GM21515 (cell line): ENCODE results near the gene PARP12.

Source experiments
- ATAC-seq: cut with Tn5 transposase; IDR thresholded peaks from one replicate; pipeline ENCODE4 v1.9.1; 2021; ENCODE audit not compliant: unreplicated experiment

Gene PARP12

DNA sequence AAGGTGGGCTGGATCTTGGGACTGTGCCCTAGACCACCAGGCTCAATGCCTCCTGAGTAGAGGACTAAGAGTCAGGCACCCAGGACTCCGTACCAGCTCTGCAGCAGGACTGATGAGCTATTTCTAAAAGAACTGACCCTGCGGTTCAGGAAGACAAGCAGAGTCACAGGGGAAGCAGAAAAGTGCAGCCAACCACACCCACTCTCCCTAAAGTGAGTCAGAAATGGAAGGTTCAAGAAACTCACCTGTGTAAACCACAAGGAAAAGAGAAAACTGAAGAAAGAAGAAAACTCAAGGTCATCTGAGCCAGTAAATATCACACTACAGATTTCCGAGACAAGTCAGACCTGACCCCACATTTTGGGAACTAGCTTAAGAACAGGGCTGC, 2.5 kb downstream of the PARP12 start:
- ATAC-seq: no peak

DNA sequence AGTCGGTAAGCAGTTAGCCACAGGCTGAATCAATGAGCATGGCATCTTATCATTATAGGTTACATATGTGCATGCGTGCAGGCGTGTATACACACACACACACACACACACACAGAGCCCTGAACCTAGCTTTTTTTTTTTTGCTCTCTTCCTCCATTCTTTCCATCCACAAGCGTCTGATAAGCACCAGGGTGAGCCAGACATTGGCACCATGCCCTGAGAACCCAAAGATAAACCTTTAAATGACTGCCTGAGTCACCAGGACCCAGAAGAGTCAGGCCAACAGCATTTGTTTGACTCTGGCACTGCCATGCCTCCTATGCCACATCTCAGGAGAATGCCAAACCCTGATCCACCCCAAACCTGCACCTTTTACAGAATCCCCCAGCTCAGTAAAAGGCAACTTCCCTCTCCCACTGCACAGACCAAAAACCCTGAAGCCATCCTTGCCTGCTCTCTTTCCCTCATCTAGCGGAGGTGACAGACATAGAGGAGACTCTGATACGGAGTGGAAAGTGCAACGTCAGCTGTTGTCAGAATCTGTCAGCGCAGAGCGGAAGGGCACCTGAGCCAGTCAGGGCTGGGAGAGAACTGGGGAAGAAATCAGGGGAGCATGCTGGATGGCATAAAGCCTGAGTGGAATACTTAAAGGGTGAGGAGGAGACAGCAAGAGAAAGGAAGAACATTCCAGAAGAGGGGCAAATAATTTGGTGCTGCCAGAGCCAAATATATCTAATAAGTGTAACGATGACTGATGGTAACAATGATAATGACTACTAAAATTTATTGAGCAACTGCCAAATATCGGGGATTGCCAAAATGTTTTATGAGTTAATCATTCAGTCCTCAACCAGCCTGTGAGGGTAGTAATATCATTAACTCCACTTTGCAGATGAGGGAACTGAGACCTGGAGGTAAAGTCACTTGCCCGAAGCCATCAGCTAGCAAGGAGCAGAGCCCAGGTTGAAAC, 3.2 kb downstream of the PARP12 start:
- ATAC-seq: no peak

DNA sequence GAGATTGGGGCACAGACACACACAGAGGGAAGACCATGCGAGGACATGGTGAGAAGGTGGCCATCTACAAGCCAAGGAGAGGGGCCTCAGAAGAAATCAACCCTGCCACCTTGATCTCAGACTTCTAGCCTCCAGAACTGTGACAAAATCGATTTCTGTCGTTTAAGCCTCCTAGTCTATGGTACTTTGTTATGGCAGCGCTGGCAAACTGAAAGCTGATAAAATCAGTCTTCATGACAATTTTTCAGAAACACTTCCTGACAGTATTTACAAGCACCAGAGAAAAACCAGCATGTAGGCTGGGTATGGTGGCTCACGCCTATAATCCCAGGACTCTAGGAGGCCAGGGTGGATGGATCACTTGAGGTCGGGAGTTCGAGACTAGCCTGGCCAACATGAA, 4.2 kb downstream of the PARP12 start:
- no peak for ATAC-seq

DNA sequence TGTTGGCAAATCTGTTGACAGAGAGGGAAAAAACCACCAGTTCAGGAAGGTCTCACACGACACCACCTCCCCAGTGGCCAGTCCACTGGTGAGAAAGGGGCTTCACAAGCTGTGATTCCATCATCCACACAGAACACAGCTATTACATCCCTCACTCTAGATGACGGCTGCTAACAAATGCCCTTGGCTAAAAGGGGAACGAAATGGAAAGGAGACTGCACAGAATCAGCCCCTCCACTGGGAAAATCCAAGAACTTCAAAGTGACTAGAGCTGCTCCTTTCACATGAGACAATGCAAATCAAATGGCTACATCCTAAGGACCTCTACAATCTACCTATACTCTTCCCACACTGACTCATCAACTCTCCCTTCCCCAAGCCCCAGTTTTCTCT, 5.6 kb downstream of the PARP12 start:
- ATAC-seq: no peak

DNA sequence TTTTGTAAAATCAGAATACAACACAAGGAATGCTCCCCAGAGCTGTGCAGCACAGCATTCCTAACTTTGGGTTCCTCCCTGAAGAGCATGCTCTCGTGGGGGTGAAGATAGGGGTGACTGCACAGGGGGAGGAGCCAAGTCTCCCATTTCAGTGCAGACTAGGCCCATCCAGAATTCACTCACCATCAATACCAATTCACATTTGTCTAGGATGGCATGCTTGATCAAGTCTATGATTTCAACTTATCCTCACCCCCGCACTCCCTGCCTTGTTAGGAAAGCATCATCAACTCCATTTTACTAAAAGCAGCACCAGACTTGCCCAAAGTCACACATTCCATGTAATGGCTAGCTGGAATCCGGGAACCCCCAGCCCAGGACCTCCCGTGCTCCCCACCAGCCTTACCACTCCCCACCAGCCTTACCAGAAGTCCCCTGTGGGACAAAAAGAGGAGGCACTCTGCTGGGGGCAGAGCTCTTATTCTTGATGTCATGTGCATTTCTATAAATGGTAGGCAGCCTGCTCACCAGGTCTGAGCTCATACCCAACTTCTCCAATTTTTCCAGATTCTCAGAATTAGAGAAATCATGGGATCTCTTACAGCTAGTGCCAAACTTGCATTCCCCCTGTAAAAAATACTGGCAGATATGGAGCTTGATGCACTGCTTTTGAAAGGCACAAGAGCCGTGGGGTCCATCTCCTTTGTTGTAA, 6.2 kb downstream of the PARP12 start:
- ATAC-seq: no peak

DNA sequence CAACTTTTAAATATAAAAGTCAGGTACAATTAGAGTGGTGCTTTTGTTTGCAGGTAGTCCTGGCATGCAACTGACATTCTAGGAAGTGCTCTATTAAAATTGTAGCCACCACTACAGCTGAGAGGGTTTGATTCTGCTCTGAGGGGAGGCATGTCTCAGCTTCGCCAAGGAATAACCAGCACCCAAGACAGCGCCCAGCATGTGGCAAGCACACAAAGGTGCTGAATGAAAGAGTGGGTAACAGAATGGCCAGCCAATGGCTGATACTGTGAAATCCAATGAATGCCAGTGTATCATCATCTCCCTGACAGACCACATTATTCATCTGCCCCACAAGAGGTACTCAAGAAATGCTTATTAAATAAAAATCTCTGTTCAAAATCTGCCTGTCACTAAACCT, 6.9 kb downstream of the PARP12 start:
- no peak for ATAC-seq

DNA sequence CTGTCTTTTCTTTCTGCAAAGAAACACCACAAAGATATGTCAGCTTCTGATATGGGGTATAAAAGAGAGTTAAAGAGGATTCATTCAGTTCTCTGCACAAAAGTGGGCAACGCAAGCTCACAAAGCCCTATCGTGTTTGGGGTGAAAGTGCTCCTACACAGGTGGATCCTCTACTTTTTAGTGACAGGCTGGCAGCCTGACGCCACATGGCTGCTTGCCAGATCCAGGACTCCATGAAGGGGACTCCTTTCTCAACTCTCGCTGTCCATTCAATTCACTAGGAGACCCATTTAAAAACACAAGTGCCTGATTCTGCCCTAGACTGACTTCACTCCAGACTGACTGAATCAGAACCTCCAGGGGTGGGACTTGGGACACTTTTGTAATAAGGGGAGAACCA, 8.0 kb downstream of the PARP12 start:
- ATAC-seq: no peak

DNA sequence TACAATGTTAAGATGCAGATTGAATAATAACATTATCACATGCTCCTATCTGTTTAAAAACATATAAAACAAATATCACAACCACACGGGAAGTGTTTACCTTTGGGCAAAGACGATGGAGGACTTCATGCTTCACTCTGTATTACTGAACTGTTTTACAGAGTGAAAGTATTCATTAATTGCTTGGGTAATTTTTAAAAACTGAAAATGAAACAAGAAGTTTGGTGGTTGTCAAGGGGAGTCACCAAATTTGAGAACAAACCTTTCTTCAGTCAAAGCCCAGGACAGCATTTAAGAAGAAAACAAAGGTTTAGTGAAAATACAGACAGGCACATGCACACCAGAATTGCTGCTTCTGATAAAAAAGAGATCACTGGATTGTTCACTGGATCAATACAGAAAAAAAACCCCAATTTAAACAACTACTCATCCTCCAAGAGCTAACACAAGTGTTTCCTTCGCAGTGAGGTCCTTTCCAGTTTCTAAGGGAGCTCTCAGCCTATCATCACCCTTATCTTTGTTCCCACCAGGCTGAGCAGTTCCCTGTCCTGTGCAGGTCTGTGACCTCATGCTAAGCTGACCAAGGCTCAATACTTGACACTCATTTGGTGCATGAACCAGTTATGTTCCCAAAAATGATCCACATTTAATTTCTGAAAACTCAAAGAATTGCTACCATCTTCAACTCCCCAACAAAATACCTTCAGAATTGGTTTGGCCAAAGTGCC, 8.8 kb downstream of the PARP12 start:
- peak; percentile 95 for ATAC-seq

DNA sequence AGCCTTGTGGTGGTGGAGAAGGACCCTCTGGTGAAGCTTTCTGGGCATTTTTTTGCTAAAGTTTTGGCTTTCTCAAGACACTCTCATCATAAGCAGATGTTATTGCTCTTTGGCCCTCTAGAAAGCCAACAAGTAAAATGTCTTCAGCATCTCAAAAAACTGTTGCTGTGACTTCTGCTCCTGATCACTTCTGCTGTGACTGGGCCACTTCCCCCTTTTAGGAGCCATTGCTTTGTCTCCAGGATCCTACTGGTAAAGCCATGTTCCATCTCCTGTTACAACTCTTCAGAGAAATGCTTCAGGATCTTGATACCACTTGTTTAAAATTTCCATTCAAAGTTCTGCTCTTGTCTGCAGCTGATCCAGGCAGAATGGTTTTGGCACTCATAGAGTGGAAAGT, 10.9 kb downstream of the PARP12 start:
- no peak for ATAC-seq

DNA sequence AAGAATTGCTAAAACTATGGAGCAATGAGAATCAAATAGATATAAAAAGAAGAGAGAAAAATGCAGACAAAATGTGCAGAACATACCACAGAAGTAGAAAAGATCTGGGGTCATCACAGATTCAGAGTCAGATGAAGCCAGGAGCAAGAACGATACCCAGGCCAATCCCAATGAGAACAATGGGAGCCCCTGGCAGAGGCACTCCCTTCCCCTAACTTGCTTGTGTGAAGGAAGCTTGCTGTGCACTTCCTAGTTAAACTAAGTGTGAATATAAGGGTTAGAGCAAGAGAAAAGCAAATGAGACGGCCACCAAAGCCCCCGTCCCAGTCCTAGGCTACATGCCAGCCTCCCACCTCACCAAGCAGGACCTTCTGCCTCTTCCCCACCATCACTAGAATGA, 12.7 kb downstream of the PARP12 start:
- no peak for ATAC-seq

DNA sequence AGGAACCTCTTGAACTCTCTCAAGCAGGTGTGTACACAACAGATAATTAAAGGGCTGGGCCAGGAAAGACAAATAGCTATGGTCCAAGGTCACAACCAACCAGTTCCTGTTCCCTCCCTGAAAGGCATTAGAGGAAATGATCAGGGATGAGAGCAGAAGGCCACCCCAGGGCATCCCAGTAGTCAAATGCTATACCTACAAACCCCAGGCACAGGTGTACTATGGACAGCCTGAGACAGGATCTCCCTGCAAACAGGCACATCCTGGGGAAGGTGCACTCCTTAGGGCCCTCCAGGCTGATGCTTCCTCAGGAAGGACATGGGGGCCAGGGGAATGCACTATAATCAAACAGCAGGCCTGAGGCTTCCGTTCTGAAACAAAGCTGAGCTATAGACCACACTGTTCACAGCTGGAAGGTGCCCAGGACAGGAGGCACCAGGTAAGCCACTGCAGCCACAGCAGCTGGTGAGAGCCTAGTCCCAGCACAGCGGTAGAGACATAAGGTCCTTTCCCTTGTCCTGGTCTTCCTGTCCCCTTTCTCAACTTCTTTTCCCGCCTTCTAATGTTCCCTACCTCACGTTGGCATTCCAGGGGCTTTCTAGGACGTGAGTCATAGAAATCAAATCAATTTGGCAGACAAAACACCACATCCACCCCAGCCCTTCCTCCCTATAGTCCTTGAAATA, 13.3 kb downstream of the PARP12 start:
- no peak for ATAC-seq

DNA sequence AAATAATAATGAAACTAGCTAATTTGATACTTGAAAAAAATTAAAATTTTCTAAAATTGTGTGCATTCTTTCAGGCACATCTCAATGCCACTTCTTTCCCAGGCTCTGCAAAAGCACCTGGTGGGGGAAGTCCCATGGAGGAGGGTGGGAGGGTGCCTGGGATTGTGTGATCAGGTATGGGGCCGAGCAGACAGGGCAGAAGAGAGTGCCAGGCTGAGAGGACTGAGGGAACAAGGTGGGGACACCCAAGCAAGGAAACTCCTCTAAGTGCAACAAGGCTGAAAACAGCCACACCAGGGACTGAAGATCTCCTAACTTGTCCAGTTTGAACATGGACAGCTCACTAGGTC, 13.8 kb downstream of the PARP12 start:
- no peak for ATAC-seq

DNA sequence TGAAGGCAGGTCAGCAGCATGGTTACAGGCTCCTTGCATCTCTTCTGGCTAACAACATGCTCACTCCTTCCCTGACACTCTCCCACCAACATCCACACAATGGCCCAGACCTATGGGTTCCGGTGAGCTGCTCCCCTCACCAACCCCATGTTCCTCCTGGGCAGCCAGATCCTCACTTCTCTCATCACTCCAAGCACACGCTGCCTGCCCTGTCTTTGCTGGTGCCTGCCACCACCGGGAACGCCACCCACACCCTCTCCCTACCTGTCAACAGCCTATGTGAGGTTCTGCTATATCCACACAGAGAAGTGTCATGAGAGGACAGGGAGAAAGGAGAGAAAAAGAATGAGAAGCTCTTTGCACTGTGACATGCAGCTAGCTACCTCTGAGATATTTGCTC, 14.6 kb downstream of the PARP12 start:
- ATAC-seq: no peak

DNA sequence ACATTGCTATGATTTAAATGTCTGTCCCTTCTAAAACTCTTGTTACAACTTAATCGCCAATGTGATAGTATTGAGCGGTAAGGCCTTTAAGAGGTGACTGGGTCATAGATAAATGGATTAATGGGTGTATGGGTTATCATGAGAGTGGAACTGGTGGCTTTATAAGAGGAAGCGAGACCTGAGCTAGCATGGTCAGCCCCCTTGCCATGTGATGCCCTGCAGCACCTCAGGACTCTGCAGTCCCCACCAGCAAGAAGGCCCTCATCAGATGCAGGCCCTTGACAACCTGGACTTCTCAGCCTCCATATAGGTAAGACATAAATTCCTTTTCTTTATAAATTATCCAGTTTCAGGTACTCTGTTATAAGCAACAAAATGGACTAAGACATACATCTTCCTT, 15.6 kb downstream of the PARP12 start:
- no peak for ATAC-seq

DNA sequence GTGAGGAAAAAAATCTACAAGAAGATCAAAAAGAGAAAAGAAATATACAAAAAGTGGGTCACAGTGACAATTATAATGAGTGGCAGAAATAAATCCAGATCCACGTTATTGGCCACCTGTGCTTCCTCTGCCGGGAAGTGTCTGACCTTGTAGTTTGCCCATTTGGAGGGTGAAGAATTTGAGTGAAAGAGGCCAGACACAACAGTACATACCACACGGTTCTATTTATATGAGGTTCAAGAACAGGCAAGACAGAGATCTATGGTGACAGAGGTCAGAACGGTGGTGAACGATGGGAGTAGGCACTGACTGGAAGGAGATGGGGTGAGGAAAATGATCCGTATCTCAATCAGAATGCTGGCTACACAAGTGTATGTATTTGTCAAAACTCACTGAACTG, 17.1 kb downstream of the PARP12 start:
- no peak for ATAC-seq

DNA sequence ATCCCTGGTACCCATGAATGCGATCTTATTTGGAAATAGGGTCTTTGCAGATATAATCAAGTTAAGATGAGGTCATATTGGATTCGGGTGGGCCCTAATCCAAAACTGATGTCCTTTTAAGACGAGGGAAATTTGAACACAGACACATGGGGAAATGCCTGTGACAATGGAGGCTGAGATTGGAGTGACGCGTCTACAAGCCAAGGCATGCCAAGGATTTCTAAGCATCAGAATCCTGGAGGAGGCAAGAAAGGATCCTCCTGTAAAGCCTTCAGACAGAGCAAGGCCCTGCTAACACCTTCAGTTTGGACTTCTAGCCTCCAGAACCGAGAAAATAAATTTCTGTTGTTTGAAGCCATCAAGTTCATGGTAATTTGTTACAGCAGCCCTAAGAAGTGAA, 18.5 kb downstream of the PARP12 start:
- ATAC-seq: no peak

DNA sequence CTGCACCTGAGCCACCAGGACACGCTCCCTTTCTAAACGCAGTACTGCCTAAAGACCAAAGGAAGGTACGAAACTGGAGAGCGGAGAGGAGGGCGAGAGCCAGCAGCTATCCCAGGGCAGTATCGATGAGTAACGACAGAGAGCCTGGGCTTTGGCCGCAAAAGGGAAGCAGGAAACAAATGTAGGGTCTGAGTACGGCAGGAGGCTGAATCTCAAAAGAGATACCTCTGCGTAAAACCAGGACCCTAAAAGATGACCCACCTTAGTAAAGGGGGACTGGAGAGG, 20.4 kb downstream of the PARP12 start:
- ATAC-seq: no peak

DNA sequence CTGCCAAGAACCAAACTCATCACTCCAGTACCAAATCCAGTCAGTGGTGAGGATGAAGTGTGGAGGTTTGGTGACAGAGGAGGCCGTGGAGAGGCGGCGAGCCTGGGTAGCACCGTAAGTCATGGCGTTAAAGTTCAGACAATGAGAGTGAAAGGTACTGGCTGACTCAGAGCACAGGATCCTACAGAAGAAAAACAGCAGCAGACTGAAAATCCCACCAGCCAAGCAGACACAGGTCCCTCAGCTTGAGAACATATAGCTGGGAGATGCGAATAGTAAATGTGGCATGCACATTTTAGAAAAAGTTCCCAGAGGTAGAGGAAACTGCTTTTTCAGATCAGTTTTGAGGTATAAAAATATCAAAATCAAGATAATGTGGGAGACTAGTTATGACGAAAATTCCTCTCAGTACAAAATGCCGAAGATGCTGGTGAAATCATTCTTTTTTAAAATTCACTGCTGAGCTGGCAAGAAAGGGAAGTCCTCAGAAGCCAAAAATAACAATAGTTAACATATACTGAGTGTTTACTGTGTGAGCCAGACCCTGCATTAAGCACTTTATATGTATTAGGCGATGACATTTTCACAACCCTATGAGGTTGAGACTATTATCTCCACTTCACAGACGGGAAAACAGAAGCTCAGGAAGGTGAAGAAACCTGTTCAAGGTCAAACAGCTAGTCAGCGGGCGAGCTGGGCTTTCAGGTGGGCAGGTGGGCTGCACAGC, 20.9 kb downstream of the PARP12 start:
- ATAC-seq: no peak

DNA sequence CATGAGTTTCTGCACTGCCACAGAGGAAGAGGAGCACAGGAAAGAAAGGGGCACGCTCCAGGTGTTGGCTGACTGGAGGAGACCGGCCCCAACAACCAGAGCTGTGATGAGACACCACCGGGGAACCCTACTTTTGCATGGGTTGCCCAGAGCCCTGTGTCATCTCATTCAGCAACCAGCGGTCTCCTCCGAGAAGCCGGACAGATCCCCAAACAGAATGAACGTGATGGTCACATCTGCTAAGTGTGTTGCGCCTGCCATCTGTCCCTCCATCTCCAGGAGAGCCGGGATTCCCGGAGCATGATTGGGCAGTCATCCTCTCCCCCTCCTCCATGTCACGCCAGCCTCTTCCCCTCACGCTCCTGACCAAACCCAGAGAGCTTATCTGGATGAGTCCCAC, 22.9 kb downstream of the PARP12 start:
- no peak for ATAC-seq

DNA sequence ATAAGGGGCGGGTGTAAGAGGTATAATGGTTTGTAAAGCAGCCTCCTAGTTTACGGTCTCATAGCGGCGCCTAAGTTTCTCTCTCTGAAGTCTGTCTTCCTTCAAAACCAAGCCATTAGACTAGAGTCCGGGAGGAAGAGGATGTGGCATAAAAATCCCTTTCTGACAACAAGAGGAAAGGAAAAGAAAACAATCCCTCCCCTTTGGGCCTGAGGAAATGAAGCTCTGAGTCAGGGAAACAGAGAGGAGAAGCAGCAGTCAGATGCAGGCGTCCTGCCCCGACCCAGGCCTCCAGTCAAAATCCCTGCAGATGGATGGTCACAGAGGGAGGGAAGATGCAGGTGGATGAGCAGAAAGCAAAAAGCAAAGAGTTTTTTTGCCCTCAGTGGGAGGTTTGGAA, 23.7 kb downstream of the PARP12 start:
- ATAC-seq: no peak
